Peyer's patch (tissue), 4 donors: Measurements from ENCODE around the gene FNDC5.

Source experiments
- POLR2A ChIP-seq, 2 donors: fragments of 450-650 bp; IDR thresholded peaks; one replicate each; pipeline ENCODE4 v1.5.1; 2017; ENCODE audit warnings: antibody characterized with exemption in 2 of 2, mild to moderate bottlenecking in 2 of 2, moderate library complexity in 2 of 2
- TF ChIP-seq, protein P1 (sequence below), 6 experiments: fragments of 450-650 bp in 4 of 6; fragments of 200-600 bp in 2 of 6; sonication (generic) in 1 of 6; IDR thresholded peaks; one replicate each; pipeline ENCODE4 v1.5.1; 2017 to 2019; ENCODE audit warnings: antibody characterized with exemption in 6 of 6, mild to moderate bottlenecking in 3 of 6, moderate library complexity in 1 of 6

DNA sequence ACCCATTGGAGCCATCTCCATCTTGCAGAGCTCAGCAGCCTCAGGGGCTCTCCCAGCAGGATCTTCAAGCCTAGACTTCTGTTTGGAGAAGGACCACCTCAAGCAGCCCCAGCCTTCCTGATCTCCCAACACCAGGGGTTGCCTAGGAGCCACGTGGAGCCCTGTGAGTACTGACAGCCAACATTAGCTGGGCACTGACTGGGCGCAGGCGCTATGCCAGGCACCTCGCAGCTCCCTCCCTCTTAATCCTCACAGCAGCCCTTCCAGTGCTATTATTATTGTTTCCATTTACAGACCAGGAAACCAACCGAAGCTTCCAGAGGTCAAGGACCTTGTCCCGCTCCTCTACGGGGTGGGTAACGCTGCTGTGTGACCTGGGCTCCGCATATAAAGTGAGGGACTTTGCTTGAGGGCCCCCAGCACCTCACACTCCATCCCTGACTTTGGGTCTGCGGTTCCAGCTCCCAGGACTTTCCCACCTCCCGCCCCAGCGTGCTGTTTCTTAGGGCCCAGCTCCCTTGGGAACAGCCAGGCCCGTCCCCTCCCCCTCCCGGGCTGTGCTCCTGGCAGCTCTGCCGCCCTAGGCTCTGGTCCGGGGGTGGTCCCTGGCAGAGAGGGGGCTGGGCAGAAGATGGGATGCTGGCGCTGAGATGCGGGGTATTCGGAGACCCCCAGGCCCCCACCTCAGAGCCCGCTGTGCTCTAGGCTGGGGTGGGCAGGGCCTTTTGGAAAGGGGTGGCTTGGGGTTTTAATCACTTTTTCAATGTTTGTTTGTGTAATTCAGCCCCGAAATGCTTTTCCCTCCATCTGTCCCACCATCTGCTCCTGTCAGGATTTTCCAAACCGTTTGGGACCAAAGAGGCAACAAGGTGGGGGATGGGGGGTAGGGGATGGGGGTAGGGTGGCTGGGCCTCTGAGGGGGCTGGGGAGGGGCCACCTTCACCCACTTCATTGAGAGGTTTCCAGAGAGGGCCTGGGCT, 11.4 kb upstream of the FNDC5 start:
- TF ChIP-seq, protein P1, sequence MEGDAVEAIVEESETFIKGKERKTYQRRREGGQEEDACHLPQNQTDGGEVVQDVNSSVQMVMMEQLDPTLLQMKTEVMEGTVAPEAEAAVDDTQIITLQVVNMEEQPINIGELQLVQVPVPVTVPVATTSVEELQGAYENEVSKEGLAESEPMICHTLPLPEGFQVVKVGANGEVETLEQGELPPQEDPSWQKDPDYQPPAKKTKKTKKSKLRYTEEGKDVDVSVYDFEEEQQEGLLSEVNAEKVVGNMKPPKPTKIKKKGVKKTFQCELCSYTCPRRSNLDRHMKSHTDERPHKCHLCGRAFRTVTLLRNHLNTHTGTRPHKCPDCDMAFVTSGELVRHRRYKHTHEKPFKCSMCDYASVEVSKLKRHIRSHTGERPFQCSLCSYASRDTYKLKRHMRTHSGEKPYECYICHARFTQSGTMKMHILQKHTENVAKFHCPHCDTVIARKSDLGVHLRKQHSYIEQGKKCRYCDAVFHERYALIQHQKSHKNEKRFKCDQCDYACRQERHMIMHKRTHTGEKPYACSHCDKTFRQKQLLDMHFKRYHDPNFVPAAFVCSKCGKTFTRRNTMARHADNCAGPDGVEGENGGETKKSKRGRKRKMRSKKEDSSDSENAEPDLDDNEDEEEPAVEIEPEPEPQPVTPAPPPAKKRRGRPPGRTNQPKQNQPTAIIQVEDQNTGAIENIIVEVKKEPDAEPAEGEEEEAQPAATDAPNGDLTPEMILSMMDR (IDR thresholded peaks at IDR 0.05) = no peak
- TF ChIP-seq POLR2A (IDR thresholded peaks at IDR 0.05) = no peak
